Measurements from ENCODE around the gene RRAS.

RRAS gene

GRCh38 chr19:49681830-49682229, 41.9 kb upstream of the RRAS start:
- in situ Hi-C loops (cut with HindIII; ENCODE audit: low sequenced_read_pairs) = no loop called here
- TF ChIP-seq, protein P1, sequence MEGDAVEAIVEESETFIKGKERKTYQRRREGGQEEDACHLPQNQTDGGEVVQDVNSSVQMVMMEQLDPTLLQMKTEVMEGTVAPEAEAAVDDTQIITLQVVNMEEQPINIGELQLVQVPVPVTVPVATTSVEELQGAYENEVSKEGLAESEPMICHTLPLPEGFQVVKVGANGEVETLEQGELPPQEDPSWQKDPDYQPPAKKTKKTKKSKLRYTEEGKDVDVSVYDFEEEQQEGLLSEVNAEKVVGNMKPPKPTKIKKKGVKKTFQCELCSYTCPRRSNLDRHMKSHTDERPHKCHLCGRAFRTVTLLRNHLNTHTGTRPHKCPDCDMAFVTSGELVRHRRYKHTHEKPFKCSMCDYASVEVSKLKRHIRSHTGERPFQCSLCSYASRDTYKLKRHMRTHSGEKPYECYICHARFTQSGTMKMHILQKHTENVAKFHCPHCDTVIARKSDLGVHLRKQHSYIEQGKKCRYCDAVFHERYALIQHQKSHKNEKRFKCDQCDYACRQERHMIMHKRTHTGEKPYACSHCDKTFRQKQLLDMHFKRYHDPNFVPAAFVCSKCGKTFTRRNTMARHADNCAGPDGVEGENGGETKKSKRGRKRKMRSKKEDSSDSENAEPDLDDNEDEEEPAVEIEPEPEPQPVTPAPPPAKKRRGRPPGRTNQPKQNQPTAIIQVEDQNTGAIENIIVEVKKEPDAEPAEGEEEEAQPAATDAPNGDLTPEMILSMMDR (IDR thresholded peaks at IDR 0.05; ENCODE audit: low read depth, low read length, missing control alignments) = no peak
- no peak overlapping the region for H3K4me3 ChIP-seq (ENCODE audit: low read depth, low read length)
- DNase-seq (ENCODE audit: low read depth) = no peak

- in situ Hi-C loops (cut with HindIII; ENCODE audit: low sequenced_read_pairs) = no loop called here
- peak overlapping the region; percentile 14 for H3K4me3 ChIP-seq (ENCODE audit: low read depth, low read length)
Measured at GRCh38 chr19:49680421-49681351, 40.7 kb upstream of the RRAS start.

DNA sequence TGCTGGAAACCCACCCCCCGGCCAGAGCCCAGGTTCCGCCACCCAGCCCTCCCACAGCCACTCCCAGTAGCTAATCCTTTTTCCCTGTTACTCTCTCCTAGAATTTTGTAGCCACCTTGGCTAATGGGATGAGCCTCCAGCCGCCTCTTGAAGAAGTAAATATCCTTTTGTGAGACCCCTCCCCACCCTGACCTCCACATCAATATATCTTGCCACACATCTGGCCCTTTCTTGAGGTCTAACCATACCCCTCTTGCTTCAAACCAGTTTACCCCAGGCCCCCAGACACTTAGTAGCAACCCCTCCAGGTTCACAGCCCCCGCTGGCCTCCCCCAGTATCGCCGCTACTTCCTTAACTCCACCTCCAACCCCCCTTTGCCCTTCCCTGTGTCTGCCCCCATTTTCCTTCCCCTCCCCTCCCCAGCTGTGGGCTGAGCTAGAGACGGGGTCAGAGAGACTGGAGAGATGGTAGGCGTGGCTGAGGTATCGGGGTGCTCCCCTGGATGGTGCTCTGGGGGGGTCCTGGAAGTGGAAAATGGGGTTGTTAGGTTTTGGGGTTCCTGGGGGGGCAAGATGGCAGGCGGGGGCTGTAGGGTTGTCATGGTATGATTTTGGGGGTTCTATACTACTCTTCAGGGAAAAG, 39.9 kb upstream of the RRAS start:
- TF ChIP-seq, protein P1 (IDR thresholded peaks at IDR 0.05; ENCODE audit: low read depth, low read length, missing control alignments) = no peak
- in situ Hi-C loops (cut with HindIII; ENCODE audit: low sequenced_read_pairs) = no loop called here

More at GRCh38 chr19:49680421-49681351, 40.7 kb upstream of the RRAS start:
- peak; percentile 67 for DNase-seq (ENCODE audit: low read depth)
- TF ChIP-seq, protein P1 (IDR thresholded peaks at IDR 0.05; ENCODE audit: low read depth, low read length, missing control alignments) = peak; percentile 100

DNA sequence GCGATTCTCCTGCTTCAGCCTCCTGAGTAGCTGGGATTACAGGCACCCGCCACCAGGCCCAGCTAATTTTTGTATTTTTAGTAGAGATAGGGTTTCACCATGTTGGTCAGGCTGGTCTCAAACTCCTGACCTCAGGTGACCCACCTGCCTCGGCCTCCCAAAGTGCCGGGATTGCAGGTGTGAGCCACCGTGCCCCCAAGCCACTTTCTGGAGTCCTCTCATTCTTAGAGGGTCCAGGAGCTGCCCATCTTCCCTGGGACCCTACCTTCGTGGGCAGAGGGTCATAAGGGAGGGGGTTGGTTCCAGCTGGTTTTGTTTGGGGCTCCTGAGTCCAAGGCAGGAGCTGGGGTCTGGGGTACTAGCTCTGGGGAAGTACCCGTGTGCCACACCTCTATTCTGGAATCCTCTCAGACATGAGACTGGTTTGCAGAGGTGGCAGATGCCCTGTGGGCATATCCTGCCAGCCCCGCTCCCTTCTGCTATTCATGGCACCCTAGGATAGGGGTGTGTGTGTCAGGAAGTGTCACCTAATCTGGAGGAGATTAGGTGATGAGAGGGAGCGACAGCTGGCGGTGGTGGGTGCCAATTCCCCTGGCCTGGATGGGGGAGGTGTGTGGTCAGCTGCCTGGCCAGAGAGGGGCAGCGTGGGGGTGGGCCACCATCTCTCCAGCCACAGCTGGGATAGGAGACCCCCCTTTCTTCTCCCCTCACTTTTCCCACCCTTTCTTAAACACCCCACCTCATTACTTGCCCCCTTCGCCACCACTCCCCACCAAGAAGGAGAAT, 39.2 kb upstream of the RRAS start:
- in situ Hi-C loops (cut with HindIII; ENCODE audit: low sequenced_read_pairs) = no loop called here

More for the DNA sequence above, 39.9 kb upstream of the RRAS start:
- no peak for DNase-seq (ENCODE audit: low read depth)
- H3K4me3 ChIP-seq (ENCODE audit: low read depth, low read length) = peak overlapping the region; percentile 14

GRCh38 chr19:49677901-49678674, 38.1 kb upstream of the RRAS start:
- H3K4me3 ChIP-seq (ENCODE audit: low read depth, low read length) = peak overlapping the region; percentile 99
- TF ChIP-seq, protein P1 (IDR thresholded peaks at IDR 0.05; ENCODE audit: low read depth, low read length, missing control alignments) = peak; percentile 71
- no peak for DNase-seq (ENCODE audit: low read depth)
- in situ Hi-C loops (cut with HindIII; ENCODE audit: low sequenced_read_pairs) = no loop called here

More for the DNA sequence above, 39.2 kb upstream of the RRAS start:
- TF ChIP-seq, protein P1 (IDR thresholded peaks at IDR 0.05; ENCODE audit: low read depth, low read length, missing control alignments) = no peak
- DNase-seq (ENCODE audit: low read depth) = no peak
- H3K4me3 ChIP-seq (ENCODE audit: low read depth, low read length) = no peak overlapping the region
